Sigmoid colon (tissue), 3 donors: ENCODE data around the gene STOX2.

Source experiments
- CTCF ChIP-seq, 4 experiments: fragments of 450-650 bp in 3 of 4; fragments of 200-600 bp in 1 of 4; IDR thresholded peaks; one replicate each; pipeline ENCODE4 v1.5.1; 2016 to 2019; ENCODE audit warnings: antibody characterized with exemption in 4 of 4, mild to moderate bottlenecking in 3 of 4, moderate library complexity in 2 of 4
- POLR2A ChIP-seq, 2 donors: fragments of 450-650 bp; IDR thresholded peaks; one replicate each; pipeline ENCODE4 v1.6.1; 2016; ENCODE audit warnings: antibody characterized with exemption in 2 of 2, mild to moderate bottlenecking in 2 of 2, moderate library complexity in 2 of 2

DNA sequence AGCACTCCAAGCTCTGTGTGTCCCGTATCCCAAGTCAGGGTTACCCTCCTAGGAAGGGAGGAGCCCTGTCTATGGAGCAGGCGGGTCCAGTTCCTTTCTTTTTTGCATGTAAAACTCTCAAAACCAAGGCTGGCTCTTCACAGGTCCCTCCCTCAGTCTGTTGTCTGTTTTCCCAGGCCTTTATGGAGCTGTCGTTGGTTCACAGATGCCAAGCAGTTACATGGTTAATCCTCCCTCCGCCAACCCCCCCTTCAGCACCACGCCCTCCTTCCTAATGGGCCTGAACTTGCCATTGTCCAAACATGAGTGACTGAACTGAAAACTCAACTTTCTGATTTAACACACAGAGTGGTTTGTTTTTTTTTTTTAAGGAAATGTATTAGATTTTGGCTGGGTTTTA is 148.3 kb downstream of the STOX2 start:
- no peak for TF ChIP-seq CTCF (IDR thresholded peaks at IDR 0.05)
- no peak for TF ChIP-seq POLR2A (IDR thresholded peaks at IDR 0.05)
